NCI-H446 (cell line): Measurements from ENCODE around the gene FAM20C.
"Not testable (repeated sequence)": the region's sequence is repeated elsewhere in the genome, so short reads cannot be mapped to it uniquely, and the experiment has no call there.

Source experiments
- DNase-seq, 2 experiments: peaks; one replicate each; lab custom pipeline; 2025; lab: John Stamatoyannopoulos, UW

Gene FAM20C

DNA sequence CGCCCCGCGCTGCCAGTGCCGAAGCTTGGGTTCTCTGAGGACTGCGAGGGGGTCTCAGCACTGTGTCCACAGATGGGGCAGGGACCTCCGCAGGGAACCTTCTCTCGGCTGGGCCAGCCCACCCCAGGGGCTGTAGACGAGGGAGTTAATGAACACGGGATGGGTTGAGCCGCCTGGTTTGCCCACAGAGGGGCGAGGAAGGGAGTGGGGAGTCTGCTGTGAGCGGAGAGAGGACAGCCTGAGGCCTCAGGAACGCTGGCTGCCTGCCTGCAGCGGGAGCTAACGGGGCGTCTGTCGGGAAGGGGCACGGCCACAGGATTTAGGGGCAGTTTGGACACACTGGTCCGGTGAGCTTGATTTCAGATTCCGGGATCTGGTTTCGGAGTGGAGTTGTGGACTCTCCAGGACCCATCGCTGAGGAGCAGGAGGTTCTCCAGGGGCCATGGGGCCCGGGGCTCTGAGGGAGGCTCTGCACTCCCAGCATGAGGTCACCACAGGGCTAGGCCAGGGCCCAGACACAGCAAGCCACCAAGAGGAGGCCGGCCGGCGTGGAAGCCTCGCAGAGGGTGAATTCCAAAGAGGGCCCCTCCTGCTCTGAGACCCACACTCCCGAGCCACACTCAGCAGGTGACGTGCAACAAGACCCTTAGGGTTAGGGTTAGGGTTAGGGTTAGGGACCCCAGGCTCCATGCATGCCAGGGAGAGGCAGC is 19.0 kb upstream of the FAM20C start:
- DNase-seq, result no peak

DNA sequence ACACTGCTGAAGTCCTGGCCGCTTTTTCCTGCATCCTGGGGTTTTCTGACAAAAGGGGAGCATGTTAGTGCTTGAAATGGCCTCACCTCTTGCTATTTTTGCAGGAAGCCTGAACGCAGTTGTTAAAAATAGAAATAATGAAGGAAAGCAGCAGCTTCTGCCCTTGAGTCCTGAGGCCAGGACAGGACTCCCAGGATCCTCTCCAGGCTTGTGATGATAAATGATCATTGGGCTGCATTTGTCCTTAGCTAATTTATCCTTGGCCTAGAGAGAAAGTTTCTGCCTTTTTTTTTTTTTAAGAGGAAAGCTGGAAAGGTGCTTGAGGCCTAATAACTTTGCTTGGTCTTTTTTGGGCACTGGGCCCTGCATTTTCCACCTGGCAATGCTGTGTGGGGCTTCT is 17.7 kb upstream of the FAM20C start:
- no peak for DNase-seq

DNA sequence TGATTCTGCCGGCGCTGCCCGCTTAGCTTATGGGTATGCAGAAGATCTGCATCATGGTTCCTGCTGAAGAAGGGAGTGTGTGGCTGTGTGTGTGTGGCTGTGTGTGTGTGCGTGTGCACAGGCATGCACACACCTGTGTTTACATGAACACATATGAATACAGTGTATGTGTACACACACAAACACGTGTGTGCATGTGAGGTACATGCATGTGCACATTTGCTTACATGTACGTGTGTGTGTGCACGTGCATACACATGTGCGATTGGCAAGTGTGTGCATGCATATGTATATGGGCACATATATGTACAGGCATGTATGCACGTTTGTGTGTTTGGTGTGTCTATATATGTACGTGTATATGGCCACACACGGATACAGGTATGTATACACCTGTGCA is 16.4 kb upstream of the FAM20C start:
- DNase-seq, result no peak

DNA sequence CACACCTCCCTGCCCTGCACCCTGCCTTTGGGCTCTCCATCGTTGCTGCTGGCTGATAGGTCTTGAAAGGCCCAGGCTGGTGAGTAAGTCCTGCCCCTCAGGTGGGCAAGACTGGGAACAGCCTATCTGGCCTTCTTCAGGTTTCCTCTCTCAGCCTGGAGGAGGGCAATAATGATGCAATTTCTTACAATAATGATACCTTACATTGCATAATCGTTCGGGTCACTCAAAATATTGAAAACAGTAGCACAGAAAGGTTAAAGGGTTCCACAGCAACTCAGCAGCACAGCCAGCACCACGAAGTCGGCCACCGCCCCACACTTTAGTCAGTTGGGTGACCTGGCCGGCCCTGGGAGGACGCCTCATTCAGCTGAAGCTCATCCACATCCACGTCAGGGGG is 16.0 kb upstream of the FAM20C start:
- DNase-seq, result no peak

DNA sequence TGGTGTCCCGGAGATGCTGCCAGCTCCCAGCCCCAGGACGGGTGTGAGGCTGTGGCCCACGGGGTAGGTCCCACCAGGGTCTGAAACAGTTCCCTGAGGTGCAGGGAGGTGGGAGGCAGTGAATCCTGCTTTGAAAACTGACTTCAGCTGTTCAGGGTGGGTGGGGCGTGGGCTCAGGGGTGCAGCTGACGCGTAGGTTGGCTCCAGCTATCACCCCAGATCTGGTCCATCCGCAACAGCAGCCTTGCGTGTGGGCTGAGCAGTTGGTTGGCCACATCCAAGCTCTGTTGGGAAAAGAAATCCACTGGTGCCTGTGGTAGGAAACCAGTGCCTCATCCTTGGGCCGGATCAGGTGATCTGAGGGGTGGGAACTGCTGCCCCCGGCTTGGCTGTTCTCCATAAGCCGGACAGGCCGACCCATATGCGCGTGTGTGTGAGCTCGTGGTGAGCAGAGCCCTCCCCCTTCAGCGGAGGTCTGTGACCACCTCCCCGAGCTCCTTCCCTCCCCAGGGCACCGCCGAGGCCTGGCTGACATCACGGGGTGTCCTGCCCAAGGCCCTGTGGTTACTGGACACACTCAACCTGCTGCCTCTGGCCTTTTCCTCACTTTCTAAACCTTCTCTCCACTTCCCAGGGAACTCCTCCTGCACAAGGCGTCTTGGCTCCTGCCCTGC is 15.4 kb upstream of the FAM20C start:
- DNase-seq, result no peak

DNA sequence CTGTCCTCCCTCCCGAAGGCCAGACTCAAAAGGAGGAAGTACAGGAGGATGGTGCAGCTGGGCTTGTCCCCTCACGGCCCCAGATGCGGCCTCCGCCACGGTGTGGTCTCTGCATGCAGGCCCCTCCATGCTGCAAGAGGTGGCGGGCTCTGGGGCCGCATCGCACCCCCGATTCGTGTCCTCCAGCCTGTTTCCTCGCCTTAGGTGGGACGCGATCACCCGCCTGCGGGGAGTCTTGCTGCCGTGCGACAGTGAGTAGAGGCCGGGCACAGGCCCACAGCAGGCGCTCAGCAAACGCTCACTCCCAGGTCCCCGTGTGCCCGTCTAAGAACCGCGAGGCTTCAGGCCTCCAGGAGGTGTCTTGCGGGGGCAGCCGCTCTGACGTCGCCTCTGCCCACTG is 13.9 kb upstream of the FAM20C start:
- no peak for DNase-seq

DNA sequence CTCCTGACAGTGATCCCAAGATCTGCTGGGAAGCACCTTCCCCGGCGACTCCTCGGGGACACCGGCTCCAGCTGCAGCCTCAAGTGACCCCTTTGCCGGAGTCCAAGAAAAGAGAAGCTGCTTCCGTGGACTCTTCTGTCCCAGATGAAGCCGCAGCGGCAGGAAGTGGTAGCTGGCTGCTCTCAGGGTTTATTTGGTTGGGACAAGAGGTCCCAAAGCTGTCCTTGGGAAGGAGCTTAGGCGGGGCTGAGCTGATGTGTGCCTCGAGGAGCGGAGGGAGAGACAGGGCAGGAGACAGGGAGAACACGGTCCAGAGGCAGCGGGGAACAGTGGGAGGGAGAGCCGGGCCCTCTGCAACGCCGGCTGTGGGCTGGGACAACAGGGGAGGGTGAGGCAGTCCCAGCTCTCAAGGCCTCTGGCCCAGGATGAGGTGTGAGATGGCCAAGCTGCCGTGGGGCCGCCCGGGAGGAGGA is 13.1 kb upstream of the FAM20C start:
- no peak for DNase-seq

DNA sequence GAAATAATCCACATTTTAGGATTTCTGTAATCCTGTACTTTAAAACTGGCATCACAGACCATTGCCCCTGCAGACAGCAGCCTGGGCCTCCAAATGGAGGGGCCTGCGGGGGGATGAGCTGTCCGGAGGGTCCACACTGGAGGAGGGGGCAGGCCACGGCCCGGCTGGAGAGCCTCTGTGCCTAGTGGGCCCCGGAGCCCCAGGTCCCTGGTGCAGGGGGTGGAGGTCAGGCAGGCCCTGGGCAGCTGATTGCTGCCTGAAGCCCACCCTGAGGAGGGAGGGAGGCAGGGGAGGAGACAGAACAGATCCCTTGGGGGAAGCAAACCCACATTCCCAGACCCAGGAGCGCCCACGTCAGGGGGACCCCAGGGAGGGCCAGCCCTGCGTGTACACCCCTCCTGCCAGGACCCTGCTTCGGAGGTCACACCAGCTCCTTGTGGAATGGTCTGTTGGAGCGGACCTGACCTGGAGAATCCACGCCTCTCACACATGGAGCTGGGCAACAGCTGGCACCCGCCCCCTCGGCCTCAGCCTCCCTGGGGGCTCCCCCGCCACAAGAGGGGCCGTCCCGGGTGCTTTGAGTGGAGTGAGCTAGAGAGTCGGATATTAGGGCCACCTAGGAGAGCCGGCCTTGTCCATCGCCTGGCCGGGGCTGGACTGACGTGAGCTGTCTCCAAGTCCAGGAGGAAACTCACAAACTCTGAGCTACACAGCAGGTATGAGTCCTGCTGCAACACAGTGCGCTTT is 12.2 kb upstream of the FAM20C start:
- DNase-seq, result no peak

DNA sequence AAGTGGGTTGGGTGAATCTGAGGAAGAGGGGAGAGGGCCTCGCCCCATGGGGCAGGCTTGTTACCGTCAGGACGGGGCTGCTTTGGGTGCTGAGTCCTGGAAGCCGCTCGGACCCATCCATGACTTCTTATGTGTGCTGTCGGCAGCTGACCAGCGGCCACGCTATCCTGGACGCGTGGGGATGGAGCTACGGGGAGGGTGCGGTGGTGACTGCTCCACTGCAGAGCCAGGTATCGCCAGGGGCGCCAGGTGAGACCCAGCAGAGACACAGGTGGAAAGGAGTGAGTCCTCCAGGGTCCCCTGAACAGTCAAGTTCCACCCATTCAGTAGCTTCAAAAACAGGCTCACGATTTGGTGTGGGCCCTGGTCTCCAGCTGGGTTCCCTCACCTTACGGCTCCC is 10.6 kb upstream of the FAM20C start:
- DNase-seq, result no peak

DNA sequence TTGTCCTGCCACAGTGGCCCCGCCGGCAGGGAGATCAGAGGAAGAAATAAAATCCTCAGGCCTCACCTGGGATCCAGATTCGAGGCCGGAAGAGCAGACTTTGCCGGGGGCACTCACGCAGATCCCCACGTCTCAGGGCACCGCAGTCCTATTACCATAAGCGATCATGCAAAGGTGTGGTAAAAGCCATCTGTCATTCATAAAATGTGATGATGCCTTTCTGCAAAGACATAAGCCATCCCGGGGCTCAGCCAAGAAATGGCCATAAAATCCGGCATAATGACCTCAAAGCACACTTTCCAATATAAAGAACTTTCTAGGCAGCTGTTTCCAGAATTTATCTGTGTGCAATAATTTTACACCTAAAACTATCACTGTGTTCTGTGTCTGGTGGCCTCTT is 9.9 kb upstream of the FAM20C start:
- not testable (repeated sequence) for DNase-seq

DNA sequence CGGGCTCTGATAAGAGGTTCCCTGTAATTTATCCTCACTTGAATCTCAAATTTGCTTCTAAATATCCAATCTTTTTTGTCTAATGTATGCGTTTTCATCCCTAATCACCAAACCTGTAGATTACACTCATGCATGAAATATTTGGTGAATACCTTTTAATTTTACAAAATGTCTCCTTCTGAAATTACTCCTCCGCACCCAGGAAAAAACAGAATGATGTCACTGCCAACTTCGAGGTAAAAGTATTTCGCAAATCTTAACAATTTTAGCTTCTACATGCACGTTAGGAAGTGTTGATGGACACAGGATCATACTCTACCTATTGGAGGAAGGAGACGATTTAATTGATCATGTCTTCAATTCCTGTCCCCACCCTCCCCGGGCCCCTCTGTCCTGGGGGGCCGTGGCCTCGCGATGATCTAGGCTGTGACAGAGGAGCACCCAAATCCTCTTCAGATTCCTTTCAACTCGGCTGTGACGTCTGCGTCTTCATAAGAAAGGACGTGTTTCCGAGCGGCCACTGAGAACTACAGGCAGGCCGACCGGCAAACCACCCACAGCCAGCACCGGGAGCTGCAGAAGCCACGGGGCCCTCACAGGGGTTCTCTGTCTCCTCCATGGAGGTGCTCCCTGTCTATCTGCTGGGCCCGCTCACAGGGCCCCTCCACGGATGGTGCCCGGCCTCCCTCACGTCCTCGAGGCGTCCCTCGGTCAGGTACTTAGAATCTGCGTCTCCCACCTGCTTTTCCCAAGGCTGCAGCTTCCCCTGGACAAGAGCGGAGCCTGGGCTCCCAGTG is 8.7 kb upstream of the FAM20C start:
- DNase-seq, result no peak

DNA sequence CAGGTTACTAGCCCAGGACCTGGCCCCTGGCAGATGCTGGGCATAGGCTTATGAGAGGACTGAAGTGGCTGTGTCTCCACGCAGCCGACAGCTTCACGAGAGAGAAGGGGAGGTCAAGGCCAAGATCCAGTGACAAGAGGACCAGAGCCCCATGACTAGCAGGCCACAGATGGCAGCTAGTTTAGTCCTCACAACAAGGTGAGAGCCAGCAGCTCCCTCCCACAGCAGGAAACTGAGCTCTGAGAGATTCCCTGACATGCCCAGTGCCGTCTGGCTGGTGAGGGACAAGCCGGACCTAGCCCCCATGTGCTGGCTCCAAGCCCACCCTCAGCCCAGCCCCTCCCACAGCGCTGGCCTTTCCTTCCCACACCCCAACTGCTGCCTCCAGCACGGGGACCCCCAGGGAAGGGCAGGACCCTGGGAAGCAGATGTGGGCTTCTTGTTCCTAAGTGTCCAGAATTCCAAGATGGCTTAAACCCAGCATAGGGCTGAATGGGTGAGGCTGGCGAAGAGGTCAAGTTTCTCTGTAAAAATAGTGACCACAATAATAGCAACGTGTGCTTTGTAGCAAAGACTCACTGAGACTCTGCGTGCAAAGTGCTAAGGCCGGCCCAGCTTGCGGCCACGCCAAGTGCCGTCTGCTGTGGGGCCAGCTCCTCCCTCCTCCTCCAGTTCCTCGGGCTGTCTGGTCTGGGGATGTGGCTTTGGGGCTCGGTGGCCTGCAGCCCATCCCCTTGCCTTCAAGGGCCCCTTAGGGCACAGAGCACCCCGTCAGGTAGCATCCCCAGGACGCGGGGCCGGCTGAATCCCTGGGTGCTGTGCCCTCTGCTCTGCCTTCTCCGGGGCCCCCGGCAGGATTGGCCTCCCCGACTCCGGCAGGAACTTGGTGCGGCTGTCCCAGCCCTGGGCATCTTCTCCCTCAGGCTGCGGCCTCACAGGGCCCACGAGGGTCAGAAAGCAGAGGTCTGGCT is 7.8 kb upstream of the FAM20C start:
- DNase-seq, result no peak

DNA sequence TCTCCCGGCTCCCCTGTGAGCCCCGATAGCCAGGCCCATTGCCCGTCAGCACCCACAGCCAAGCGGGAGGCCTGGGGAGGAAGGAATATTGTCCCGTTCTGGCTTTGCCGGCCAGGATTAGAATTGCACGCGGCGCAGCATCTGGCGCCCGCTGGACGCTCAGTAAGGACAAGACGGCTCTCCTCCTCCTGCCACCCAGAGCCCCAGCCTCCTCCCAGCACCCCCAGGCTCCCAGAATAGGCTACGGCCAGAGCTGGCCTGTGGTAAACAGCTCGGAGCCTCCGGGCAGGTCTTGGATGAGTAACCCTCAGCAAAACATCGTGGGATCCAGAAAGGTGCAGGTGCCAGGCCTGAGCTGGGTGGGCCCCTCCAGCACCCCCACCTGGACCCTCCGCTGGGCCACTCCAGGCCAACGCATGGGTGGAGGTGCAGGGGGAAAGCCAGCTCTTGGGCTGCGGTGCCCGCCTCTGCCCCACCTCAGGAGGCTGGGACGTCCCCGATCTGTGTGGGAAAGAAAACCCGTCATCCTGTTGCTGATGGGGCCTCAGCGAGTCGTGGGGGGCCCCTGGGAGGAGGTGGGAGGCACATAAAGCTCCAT is 5.8 kb upstream of the FAM20C start:
- no peak for DNase-seq

DNA sequence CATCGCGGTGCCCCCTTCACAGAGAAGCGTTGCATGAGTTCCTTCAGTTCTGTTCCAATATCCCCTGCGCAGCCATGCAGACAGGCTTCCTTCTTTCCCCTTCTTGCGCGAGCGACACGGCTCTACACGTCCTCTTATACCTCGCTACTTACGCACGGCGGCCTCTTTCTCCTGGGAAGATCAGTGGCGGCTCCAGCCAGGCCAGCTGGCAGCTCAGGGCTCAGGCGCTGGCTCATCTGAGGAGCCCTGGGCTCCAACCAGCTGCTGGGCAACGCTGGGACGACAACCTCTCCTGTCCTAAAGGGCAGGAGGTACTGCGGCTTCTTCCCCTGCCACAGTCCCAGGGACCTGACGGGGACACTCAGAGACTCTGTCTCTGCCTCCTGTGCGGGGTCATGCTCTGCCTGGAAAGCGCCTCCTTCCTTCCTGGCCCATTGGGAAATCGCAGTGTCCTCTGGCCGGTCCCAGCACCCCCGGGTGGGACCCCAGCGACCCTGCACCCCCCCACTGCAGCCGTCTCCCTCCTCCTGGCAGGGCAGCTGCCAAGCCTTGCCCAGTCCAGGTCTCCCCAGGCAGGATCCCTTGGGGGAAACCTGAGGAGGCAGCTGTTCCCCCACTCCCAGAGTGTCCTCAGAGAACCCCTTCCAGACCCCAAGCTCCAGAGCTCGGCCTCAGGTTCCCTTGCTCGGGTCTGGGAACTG is 5.0 kb upstream of the FAM20C start:
- peak in 1 of 2 experiments; percentile 19 for DNase-seq

DNA sequence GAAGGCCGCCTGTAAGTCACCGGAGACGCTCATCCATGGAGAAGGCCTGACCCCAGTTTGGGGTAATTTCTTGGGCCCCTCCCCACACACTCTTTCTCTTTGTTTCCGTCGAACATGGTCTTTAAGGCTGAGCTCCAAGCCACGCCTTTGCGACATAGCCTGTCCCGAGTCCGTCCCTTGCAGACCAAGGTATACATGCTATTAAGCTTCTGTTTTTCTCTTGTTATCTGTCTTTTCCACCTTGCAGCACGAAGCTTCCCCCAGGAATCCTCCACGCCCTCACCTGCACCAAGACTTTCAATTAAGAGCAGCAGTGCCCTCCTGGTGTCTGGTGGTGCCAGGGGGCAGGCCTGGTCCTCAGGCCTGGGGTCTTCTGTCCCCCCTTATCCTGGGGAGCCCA is 4.2 kb upstream of the FAM20C start:
- no peak for DNase-seq

DNA sequence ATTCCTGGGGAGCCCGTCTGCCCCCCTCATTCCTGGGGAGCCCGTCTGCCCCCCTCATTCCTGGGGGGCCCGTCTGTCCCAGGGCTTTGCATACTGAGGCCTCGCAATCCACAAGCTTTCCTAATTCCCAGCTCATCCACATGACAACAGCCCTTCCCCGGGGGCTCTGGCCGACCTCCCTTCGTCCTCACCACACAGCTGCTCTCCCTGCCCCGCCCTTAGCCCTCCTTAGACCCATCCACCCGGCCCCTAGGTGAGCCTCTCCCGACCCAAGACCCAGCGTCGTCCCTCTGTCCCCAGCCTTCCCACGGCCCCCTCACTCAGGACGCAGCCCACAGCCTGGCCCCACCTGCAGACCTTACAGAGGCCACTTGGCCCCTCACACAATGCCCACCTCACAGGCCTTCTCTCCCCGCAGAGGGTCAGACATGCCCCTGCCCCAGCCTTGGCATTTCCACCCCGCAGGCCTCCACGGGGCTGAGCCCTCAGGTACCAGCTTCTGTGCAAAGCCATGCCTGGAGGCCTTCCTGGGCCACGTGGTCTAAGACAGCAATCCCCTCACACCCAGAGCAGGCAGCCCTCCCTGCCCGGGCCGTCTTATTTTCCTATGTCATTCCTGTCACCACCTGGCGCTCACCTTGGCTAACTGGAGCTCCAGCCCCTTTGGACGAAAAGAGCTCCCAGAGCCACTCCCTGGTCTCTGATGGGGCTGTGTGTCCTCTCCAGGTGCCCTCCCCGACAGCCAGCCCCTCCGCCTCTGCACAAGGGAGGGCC is 3.5 kb upstream of the FAM20C start:
- DNase-seq, result no peak

DNA sequence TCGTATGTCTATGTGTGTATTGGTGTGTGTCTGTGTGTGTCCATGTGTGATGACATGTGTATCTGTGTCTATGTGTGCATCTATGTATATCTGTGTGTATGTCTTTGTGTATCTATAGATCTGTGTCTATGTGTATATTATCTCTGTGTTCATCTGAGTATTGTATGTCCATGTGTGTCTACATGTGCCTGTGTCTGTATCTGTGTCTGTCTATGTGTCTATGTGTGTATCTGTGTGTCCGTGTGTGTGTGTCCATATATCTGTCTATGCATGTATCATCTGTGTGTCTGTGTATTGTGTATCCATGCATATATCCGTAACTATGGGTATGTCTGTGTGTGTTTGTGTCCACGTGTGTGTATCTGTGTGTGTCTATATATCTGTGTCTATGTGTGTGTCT is 2.7 kb upstream of the FAM20C start:
- no peak for DNase-seq

DNA sequence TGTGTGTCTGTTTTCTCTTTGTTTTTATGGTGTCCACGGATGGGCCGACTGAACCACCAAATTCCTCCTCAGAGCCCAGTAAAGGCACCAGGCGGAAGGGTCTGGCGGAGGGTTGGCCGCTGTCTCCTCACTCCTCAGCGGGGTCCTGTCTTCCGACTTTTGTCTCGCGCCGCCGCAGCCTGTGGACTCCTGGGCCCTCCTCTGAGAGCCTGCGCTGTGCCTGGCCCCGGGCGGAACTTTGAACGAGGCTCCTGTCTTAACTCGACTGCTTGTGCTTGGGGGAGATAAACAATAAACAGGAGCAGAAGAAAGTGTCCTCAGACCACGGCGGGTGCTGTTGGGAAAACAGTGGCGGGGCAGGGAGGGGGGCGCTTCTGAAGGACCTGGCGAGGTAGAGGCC is 2.2 kb upstream of the FAM20C start:
- DNase-seq, result no peak
